Neural crest cell (in vitro differentiated cells): ENCODE results near the gene MAPK1. TPM values are rescaled to one million over a fixed set of nuclear protein-coding genes. Genes with fewer than 3 reads are reported as not detected.

Experiments
- DNase-seq: peaks from one replicate; pipeline ENCODE4 v3.0.0; 2021; ENCODE audit warnings: low read depth, mixed read lengths, low spot score
- H3K27ac Mint-ChIP-seq: one replicate; pipeline ENCODE4 v1.8.0; 2021; ENCODE audit warnings: mild to moderate bottlenecking, mixed read lengths; ENCODE audit not compliant: unreplicated experiment
- H3K27me3 Mint-ChIP-seq: 2 replicates; pipeline ENCODE4 v1.8.0; 2021; ENCODE audit warnings: low read depth, mild to moderate bottlenecking, mixed read lengths
- H3K36me3 Mint-ChIP-seq: 2 replicates; pipeline ENCODE4 v1.8.0; 2021; ENCODE audit warnings: low read depth, mild to moderate bottlenecking, mixed read lengths
- H3K4me1 Mint-ChIP-seq: 2 replicates; pipeline ENCODE4 v1.8.0; 2021; ENCODE audit warnings: mixed read lengths
- H3K4me3 Mint-ChIP-seq: one replicate; pipeline ENCODE4 v1.8.0; 2021; ENCODE audit warnings: mild to moderate bottlenecking, mixed read lengths
- H3K9me3 Mint-ChIP-seq: 2 replicates; pipeline ENCODE4 v1.8.0; 2021; ENCODE audit warnings: mixed read lengths
- CTCF ChIP-seq: fragments of 200-600 bp; sonication (generic); conservative IDR thresholded peaks from 2 replicates; pipeline ENCODE4 v1.5.0; 2021; ENCODE audit warnings: antibody characterized with exemption, mild to moderate bottlenecking
- total RNA-seq: library from RNA; stranded (reverse); gene quantifications from 2 replicates; pipeline ENCODE4 v1.2.1, GENCODE V29; 2021

MAPK1 gene
- total RNA-seq, 1 donor from 2014 or later, result 118 TPM

GRCh38 chr22:21835378-21835777, 32.1 kb downstream of the MAPK1 start:
- no peaks in the 10 kb centered on the region for H3K9me3 Mint-ChIP-seq
- no peak overlapping the region for H3K4me3 Mint-ChIP-seq
- no peak for DNase-seq
- no peaks in the 10 kb centered on the region for H3K27me3 Mint-ChIP-seq
- H3K4me1 Mint-ChIP-seq, result peaks cover 41% of the 10 kb centered on the region
- peak overlapping the region; percentile 53 for H3K27ac Mint-ChIP-seq
- no peak for TF ChIP-seq CTCF
- peaks cover 3% of the 10 kb centered on the region for H3K36me3 Mint-ChIP-seq

GRCh38 chr22:21834869-21835268, 32.6 kb downstream of the MAPK1 start:
- Mint-ChIP-seq H3K27me3 (no peaks in the 10 kb centered on the region), H3K9me3 (no peaks in the 10 kb centered on the region), H3K27ac (no peak overlapping the region), H3K36me3 (peaks cover 3% of the 10 kb centered on the region), H3K4me3 (no peak overlapping the region), H3K4me1 (peaks cover 41% of the 10 kb centered on the region)
- TF ChIP-seq CTCF, result no peak
- DNase-seq, result no peak

GRCh38 chr22:21832291-21833290, 34.9 kb downstream of the MAPK1 start:
- DNase-seq, result no peak
- no peak overlapping the region for H3K27ac Mint-ChIP-seq
- no peak overlapping the region for H3K4me3 Mint-ChIP-seq
- H3K36me3 Mint-ChIP-seq, result no peaks in the 10 kb centered on the region
- no peaks in the 10 kb centered on the region for H3K27me3 Mint-ChIP-seq
- no peak for TF ChIP-seq CTCF
- peaks cover 36% of the 10 kb centered on the region for H3K4me1 Mint-ChIP-seq
- H3K9me3 Mint-ChIP-seq, result no peaks in the 10 kb centered on the region

- Mint-ChIP-seq H3K4me3 (no peak overlapping the region), H3K36me3 (no peaks in the 10 kb centered on the region), H3K27me3 (no peaks in the 10 kb centered on the region), H3K27ac (no peak overlapping the region), H3K4me1 (peaks cover 11% of the 10 kb centered on the region), H3K9me3 (no peaks in the 10 kb centered on the region)
- no peak for TF ChIP-seq CTCF
- no peak for DNase-seq
Observed at GRCh38 chr22:21829523-21829922, 37.9 kb downstream of the MAPK1 start.

- no peaks in the 10 kb centered on the region for H3K27me3 Mint-ChIP-seq
- no peak overlapping the region for H3K4me3 Mint-ChIP-seq
- DNase-seq, result no peak
- H3K27ac Mint-ChIP-seq, result no peak overlapping the region
- TF ChIP-seq CTCF, result no peak
- no peaks in the 10 kb centered on the region for H3K9me3 Mint-ChIP-seq
- no peaks in the 10 kb centered on the region for H3K36me3 Mint-ChIP-seq
- peaks cover 15% of the 10 kb centered on the region for H3K4me1 Mint-ChIP-seq
Observed at GRCh38 chr22:21828268-21828638, 39.2 kb downstream of the MAPK1 start.
